Measurements from ENCODE around the gene EED.
"Not testable (repeated sequence)": the region's sequence is repeated elsewhere in the genome, so short reads cannot be mapped to it uniquely, and the experiment has no call there.

Gene EED

GRCh38 chr11:86219311-86220193 is 25.0 kb upstream of the EED start:
- no peak for DNase-seq

- DNase-seq: no peak
Observed at GRCh38 chr11:86220653-86221052, 23.9 kb upstream of the EED start.

GRCh38 chr11:86222081-86222480 is 22.5 kb upstream of the EED start:
- no peak for DNase-seq

- not testable (repeated sequence) for DNase-seq
Observed at GRCh38 chr11:86224575-86224974, 20.0 kb upstream of the EED start.

GRCh38 chr11:86225344-86225743 is 19.2 kb upstream of the EED start:
- not testable (repeated sequence) for DNase-seq

GRCh38 chr11:86228269-86229038 is 16.1 kb upstream of the EED start:
- no peak for DNase-seq

- not testable (repeated sequence) for DNase-seq
Observed at GRCh38 chr11:86229039-86229330, 15.6 kb upstream of the EED start.

GRCh38 chr11:86230179-86230804 is 14.3 kb upstream of the EED start:
- no peak for DNase-seq

- no peak for DNase-seq
Observed at GRCh38 chr11:86230921-86231434, 13.6 kb upstream of the EED start.

- no peak for DNase-seq
Observed at GRCh38 chr11:86232556-86232955, 12.0 kb upstream of the EED start.

- DNase-seq: no peak
Observed at GRCh38 chr11:86234831-86235461, 9.6 kb upstream of the EED start.

GRCh38 chr11:86237267-86237804 is 7.2 kb upstream of the EED start:
- DNase-seq: no peak

- no peak for DNase-seq
Observed at GRCh38 chr11:86240164-86240563, 4.4 kb upstream of the EED start.

GRCh38 chr11:86241956-86242535 is 2.5 kb upstream of the EED start:
- DNase-seq: no peak

- no peak for DNase-seq
Observed at GRCh38 chr11:86243396-86243795, 1.2 kb upstream of the EED start.

- DNase-seq: peak in 2 of 6 experiments; percentile 83 to 87
Observed at GRCh38 chr11:86244063-86244521, 461 bp upstream of the EED start.

- DNase-seq: peak in 2 of 6 experiments; percentile 6 to 10
Observed at GRCh38 chr11:86245369-86246292, 1.1 kb downstream of the EED start.

GRCh38 chr11:86246293-86246675 is 1.7 kb downstream of the EED start:
- DNase-seq: no peak

GRCh38 chr11:86247608-86248007 is 3.1 kb downstream of the EED start:
- DNase-seq: no peak

GRCh38 chr11:86248609-86249008 is 4.1 kb downstream of the EED start:
- no peak for DNase-seq

Data from stimulated activated naive CD4-positive, alpha-beta T cell (primary cell).